Neural crest cell (in vitro differentiated cells): ENCODE measurements around the gene CRTC1. TPM values are rescaled to one million over a fixed set of nuclear protein-coding genes. Genes with fewer than 3 reads are reported as not detected.

ENCODE experiments used
- DNase-seq: peaks from one replicate; pipeline ENCODE4 v3.0.0; 2021; ENCODE audit warnings: low read depth, mixed read lengths, low spot score
- H3K27ac Mint-ChIP-seq: one replicate; pipeline ENCODE4 v1.8.0; 2021; ENCODE audit warnings: mild to moderate bottlenecking, mixed read lengths; ENCODE audit not compliant: unreplicated experiment
- H3K27me3 Mint-ChIP-seq: 2 replicates; pipeline ENCODE4 v1.8.0; 2021; ENCODE audit warnings: low read depth, mild to moderate bottlenecking, mixed read lengths
- H3K36me3 Mint-ChIP-seq: 2 replicates; pipeline ENCODE4 v1.8.0; 2021; ENCODE audit warnings: low read depth, mild to moderate bottlenecking, mixed read lengths
- H3K4me1 Mint-ChIP-seq: 2 replicates; pipeline ENCODE4 v1.8.0; 2021; ENCODE audit warnings: mixed read lengths
- H3K4me3 Mint-ChIP-seq: one replicate; pipeline ENCODE4 v1.8.0; 2021; ENCODE audit warnings: mild to moderate bottlenecking, mixed read lengths
- H3K9me3 Mint-ChIP-seq: 2 replicates; pipeline ENCODE4 v1.8.0; 2021; ENCODE audit warnings: mixed read lengths
- total RNA-seq: library from RNA; stranded (reverse); gene quantifications from 2 replicates; pipeline ENCODE4 v1.2.1, GENCODE V29; 2021
- TF ChIP-seq, protein P1 (sequence below): fragments of 200-600 bp; sonication (generic); conservative IDR thresholded peaks from 2 replicates; pipeline ENCODE4 v1.5.0; 2021; ENCODE audit warnings: antibody characterized with exemption, mild to moderate bottlenecking

Gene CRTC1
- total RNA-seq, 1 donor from 2014 or later: 24.1 TPM

DNA sequence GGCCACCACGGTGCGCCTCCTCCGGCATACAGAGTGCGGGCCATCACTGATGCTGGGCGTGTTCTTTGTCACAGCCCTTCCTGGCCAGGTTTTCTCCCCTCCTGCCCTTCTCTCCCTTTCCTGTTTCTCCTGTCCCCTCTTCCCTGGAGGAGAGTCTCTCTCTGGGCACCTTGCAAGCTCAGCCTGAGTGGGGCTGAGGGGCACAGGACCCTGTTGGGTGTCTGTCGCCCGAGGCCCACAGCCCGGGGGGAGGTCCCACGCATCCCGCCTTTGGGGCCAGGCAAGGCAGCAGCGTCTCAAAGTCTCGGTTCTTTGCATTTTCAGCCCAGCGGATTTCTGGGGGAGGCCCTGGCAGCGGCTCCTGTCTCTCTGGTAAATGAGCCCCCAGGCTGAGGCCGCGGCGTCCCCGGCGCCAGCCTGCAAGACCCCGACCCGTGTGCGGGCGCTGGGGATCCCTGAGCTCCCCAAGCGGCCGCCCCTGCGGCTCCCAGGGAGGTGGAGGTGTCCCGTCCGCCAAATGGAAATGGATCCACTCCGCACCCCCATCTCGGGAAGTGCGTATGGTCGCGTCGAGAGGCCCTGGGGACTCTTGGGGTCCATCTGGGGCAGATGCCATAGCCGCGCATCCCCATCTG is 60.4 kb downstream of the CRTC1 start:
- DNase-seq: no peak
- TF ChIP-seq, protein P1, sequence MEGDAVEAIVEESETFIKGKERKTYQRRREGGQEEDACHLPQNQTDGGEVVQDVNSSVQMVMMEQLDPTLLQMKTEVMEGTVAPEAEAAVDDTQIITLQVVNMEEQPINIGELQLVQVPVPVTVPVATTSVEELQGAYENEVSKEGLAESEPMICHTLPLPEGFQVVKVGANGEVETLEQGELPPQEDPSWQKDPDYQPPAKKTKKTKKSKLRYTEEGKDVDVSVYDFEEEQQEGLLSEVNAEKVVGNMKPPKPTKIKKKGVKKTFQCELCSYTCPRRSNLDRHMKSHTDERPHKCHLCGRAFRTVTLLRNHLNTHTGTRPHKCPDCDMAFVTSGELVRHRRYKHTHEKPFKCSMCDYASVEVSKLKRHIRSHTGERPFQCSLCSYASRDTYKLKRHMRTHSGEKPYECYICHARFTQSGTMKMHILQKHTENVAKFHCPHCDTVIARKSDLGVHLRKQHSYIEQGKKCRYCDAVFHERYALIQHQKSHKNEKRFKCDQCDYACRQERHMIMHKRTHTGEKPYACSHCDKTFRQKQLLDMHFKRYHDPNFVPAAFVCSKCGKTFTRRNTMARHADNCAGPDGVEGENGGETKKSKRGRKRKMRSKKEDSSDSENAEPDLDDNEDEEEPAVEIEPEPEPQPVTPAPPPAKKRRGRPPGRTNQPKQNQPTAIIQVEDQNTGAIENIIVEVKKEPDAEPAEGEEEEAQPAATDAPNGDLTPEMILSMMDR: no peak
- Mint-ChIP-seq H3K27ac (peak overlapping the region; percentile 93), H3K27me3 (no peaks in the 10 kb centered on the region), H3K4me3 (no peak overlapping the region), H3K4me1 (peaks cover 8% of the 10 kb centered on the region), H3K9me3 (no peaks in the 10 kb centered on the region), H3K36me3 (no peaks in the 10 kb centered on the region)

DNA sequence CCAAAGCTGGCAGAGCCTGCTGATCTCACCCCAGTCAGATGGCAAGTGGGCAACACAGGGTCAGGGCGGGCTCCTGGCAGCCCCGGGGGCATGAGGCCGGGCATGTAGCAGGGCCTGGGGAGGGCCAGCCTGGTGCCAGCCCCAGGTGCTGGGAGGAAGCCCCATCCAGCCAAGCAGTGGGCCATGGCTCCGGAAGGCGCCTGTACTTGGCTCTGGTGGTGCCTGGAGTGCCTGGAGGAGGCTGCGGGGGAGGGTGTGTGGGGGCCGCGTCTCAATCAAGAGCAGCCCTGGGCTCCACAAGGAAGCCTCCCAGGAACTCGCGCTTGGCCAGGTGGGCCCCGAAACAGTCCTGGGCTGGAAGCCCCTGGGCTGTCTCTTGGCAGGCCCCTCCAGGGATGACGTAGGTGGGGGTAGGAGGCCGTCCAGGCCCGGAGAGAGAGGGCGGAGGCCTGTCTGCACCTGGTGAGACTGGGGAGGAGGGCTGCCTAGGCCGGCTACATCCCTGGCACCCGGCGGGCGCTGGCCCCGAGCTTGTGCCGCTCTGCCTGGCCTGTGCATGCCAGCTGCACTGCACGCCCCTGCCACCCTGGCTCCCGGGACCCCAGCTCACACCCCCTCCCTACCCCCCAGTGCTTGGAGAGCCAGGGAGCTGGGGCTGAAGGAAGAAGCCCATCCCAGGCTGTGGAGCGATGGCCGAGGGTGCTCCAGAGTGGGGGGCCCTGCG is 61.7 kb downstream of the CRTC1 start:
- Mint-ChIP-seq H3K27me3 (no peaks in the 10 kb centered on the region), H3K9me3 (no peaks in the 10 kb centered on the region), H3K4me3 (no peak overlapping the region), H3K36me3 (no peaks in the 10 kb centered on the region), H3K4me1 (peaks cover 12% of the 10 kb centered on the region), H3K27ac (no peak overlapping the region)
- TF ChIP-seq, protein P1: no peak
- no peak for DNase-seq

DNA sequence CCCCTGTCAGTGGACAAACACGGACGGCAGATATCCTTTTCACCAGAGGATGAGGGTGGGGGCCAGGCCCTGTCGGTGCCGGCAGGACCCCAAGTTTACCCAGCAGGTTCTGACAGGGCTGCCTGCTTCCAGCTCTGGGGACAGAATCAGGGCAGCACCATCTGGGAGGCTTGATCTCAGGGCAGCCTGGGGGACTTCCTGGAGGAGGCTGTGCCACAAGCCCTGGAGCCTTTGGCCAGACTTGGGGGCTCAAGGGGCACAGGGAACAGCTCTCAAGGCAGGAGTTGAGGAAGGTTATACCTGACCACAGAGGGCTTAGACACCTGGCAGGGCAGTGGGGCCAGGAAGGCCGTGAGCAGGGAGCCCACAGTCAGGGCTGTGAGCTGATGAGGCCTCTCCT is 62.5 kb downstream of the CRTC1 start:
- no peaks in the 10 kb centered on the region for H3K9me3 Mint-ChIP-seq
- H3K27me3 Mint-ChIP-seq: no peaks in the 10 kb centered on the region
- TF ChIP-seq, protein P1: no peak
- H3K4me3 Mint-ChIP-seq: no peak overlapping the region
- DNase-seq: no peak
- H3K36me3 Mint-ChIP-seq: peaks cover 2% of the 10 kb centered on the region
- H3K27ac Mint-ChIP-seq: no peak overlapping the region
- peaks cover 10% of the 10 kb centered on the region for H3K4me1 Mint-ChIP-seq

DNA sequence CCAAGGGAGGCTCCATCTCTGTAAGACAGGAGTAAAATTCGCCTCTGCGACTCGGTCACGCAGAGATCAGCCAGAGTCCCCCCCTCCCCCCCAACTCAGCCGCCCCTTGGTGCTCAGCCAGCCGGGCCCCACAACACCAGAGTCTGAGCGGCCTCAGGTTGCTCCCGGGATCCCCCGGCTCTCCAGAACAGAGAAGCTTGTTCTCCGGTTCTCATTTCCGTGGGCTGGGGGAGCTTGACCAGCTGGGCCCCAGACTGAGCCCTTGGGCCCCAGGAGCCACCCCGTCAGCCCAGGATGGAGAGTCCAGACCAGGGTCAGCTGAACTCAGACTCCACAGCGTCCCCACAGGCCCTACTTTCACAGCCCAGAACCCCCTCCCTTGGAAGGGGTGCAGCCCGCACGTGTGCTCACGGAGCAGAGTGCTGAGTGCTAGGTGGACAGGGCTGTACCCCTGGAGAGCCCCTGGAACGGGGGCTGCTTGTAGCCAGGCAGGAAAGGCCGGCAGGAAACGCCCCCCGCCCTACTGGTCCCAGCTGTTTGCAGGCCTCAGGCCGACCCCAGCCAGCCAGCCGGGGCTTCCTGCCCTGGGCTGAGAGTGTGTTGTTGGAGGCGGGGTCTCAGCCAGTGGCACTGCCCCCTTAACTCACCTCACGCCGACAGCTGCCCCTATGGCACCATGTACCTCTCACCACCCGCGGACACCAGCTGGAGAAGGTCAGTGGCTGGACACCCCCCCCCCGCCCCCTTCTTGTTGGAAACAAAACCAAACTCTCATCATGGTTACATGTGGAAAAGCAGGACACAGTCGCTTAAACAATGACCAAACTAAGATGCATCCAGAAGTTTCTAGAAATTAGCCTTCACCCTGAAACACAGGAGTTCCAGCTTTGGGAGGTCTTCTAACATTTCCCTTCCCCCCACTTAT is 63.2 kb downstream of the CRTC1 start:
- Mint-ChIP-seq H3K27me3 (no peaks in the 10 kb centered on the region), H3K4me1 (peaks cover 10% of the 10 kb centered on the region), H3K27ac (peak overlapping the region; percentile 27), H3K36me3 (peaks cover 2% of the 10 kb centered on the region), H3K9me3 (no peaks in the 10 kb centered on the region), H3K4me3 (no peak overlapping the region)
- DNase-seq: no peak
- TF ChIP-seq, protein P1: no peak

DNA sequence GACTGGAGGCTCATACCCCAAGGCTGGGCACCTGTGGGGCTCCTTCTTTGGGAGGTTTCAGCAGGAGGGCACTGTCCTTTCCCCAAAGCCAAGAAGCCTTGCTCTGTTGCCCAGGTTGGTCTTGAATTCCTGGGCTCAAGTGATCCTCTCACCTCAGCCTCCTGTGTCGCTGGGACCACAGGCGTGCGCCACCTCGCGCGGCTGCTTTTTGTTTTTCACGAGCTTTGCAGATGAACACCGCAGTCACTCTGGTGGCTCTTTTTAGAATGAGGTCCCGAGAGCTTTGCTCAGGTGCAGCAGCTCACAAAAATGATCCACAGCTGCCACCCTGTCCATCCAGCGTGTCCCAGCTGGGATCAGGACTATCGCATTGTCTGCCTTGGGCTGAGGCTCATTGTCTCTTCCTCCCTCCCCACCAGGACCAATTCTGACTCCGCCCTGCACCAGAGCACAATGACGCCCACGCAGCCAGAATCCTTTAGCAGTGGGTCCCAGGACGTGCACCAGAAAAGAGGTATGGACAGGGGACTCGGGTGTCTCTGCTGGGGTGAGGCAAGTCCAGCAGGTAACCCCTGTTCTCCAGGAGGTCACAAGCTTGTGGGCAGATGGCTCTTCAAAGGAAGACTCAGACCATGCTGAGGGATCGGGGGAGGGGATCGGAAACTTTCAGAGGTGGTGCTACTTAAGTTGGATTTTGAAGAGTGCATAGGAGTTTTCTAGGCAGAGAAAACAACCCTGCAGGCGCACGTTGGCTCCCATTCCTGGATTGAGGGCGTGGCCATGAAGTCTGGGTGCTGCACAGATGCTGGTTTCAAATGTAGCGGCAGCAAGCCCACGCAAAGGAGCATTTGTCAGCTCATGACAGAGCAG is 66.1 kb downstream of the CRTC1 start:
- Mint-ChIP-seq H3K36me3 (peaks cover 7% of the 10 kb centered on the region), H3K4me1 (peaks cover 10% of the 10 kb centered on the region), H3K9me3 (no peaks in the 10 kb centered on the region), H3K4me3 (no peak overlapping the region), H3K27ac (peak overlapping the region; percentile 79), H3K27me3 (no peaks in the 10 kb centered on the region)
- TF ChIP-seq, protein P1: no peak
- DNase-seq: no peak
